ENCODE results near the gene GPR84.
A peak's percentile ranks its signal among the peaks of the same experiment; 100 is the strongest.

GPR84 gene

GRCh38 chr12:54379398-54380201 is 15.3 kb upstream of the GPR84 start:
- no peak for DNase-seq (ENCODE audit: low read depth)
- H3K4me3 ChIP-seq (ENCODE audit: control insufficient read depth, low read depth, low read length) = peak overlapping the region; percentile 25
- TF ChIP-seq CTCF (IDR thresholded peaks at IDR 0.05; ENCODE audit: control insufficient read depth, insufficient read depth, low read depth, low read length, missing control alignments) = peak; percentile 100

GRCh38 chr12:54378796-54379397 is 14.6 kb upstream of the GPR84 start:
- H3K4me3 ChIP-seq (ENCODE audit: control insufficient read depth, low read depth, low read length) = peak overlapping the region; percentile 27
- no peak for TF ChIP-seq CTCF (IDR thresholded peaks at IDR 0.05; ENCODE audit: control insufficient read depth, insufficient read depth, low read depth, low read length, missing control alignments)
- no peak for DNase-seq (ENCODE audit: low read depth)

GRCh38 chr12:54377797-54378515 is 13.7 kb upstream of the GPR84 start:
- H3K4me3 ChIP-seq (ENCODE audit: control insufficient read depth, low read depth, low read length) = no peak overlapping the region
- no peak for DNase-seq (ENCODE audit: low read depth)
- no peak for TF ChIP-seq CTCF (IDR thresholded peaks at IDR 0.05; ENCODE audit: control insufficient read depth, insufficient read depth, low read depth, low read length, missing control alignments)

DNA sequence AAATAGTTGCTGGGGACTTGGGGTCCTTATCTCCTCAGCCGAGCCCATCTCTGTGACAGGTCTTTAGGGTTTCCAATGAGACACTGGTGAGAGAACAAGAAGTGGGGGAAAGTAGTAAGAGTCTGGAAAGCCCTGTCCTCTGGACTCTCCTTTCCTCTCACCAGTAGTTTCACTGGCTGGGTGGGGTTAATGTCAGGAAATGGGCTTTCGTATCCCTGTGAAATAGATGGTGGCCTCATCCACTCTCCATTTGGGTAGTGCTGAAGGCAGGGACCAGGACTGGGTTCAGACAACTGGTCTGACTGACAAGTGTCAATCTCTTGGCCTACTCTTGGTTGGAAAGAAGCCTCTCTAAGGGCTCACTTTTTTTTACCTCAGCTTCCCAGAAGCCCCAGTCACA is 12.7 kb upstream of the GPR84 start:
- DNase-seq (ENCODE audit: low read depth) = no peak
- no peak for TF ChIP-seq CTCF (IDR thresholded peaks at IDR 0.05; ENCODE audit: control insufficient read depth, insufficient read depth, low read depth, low read length, missing control alignments)
- H3K4me3 ChIP-seq (ENCODE audit: control insufficient read depth, low read depth, low read length) = no peak overlapping the region

DNA sequence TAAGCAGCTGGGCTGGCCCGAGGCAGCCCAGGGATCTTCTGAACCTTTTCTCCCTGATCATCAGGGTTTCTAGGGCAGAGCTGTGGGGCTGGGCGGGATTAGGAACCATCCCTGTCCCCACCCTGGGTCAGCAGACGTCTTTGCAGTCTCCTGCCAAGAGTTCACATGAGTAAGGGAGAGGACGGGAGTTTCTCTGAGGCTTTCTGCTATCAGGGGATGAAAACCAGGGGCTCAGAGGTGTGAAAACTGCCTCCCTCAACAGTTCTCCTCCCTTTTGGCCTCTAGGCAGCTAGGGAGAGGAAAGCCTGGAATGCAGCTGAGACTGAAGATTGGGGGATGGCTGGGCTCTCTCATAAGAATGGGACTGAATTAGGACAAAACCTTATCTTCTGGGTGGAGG is 12.3 kb upstream of the GPR84 start:
- TF ChIP-seq CTCF (IDR thresholded peaks at IDR 0.05; ENCODE audit: control insufficient read depth, insufficient read depth, low read depth, low read length, missing control alignments) = no peak
- no peak for DNase-seq (ENCODE audit: low read depth)
- no peak overlapping the region for H3K4me3 ChIP-seq (ENCODE audit: control insufficient read depth, low read depth, low read length)

- H3K4me3 ChIP-seq (ENCODE audit: control insufficient read depth, low read depth, low read length) = no peak overlapping the region
- TF ChIP-seq CTCF (IDR thresholded peaks at IDR 0.05; ENCODE audit: control insufficient read depth, insufficient read depth, low read depth, low read length, missing control alignments) = no peak
- DNase-seq (ENCODE audit: low read depth) = no peak
Measured at GRCh38 chr12:54375259-54375579, 10.9 kb upstream of the GPR84 start.
